Upper lobe of left lung (tissue), 6 donors: ENCODE data around the gene ADK. TPM values are rescaled to one million over a fixed set of nuclear protein-coding genes. Genes with fewer than 3 reads are reported as not detected.

Experiments used
- ATAC-seq, 2 donors: fragments of 200-7000 bp; cut with Tn5 transposase; one replicate each; pipeline ENCODE4 v1.9.1; 2022; ENCODE audit warnings: mild to moderate bottlenecking in 2 of 2, moderate library complexity in 2 of 2; ENCODE audit not compliant: low FRiP score in 2 of 2
- DNase-seq, 2 donors: peaks; one replicate each; pipeline ENCODE4 v3.0.0-alpha.2; 2019 to 2020
- H3K27ac ChIP-seq, 4 donors: fragments of 200-600 bp; sonication (generic); one replicate each; pipeline ENCODE4 v1.5.1; 2016 to 2019
- H3K27me3 ChIP-seq, 4 donors: fragments of 200-600 bp; sonication (generic); one replicate each; pipeline ENCODE4 v1.5.1; 2017 to 2019
- H3K36me3 ChIP-seq, 4 donors: fragments of 200-600 bp; sonication (generic); one replicate each; pipeline ENCODE4 v1.5.1; 2016 to 2019
- H3K4me1 ChIP-seq, 4 donors: fragments of 200-600 bp; sonication (generic); one replicate each; pipeline ENCODE4 v1.5.1; 2018 to 2019
- H3K4me3 ChIP-seq, 4 donors: fragments of 200-600 bp; sonication (generic); one replicate each; pipeline ENCODE4 v1.5.1; 2017 to 2019; ENCODE audit warnings: mild to moderate bottlenecking in 2 of 4, moderate library complexity in 1 of 4
- H3K9me3 ChIP-seq, 4 donors: fragments of 200-600 bp; sonication (generic); one replicate each; pipeline ENCODE4 v1.5.1; 2018 to 2019
- EP300 ChIP-seq, 4 donors: sonication (generic); formaldehyde crosslinking; IDR thresholded peaks; one replicate each; pipeline ENCODE4 v1.5.1; 2017; ENCODE audit warnings: antibody characterized with exemption in 4 of 4, control low read depth in 2 of 4
- POLR2A ChIP-seq, 4 donors: fragments of 450-650 bp; IDR thresholded peaks; one replicate each; pipeline ENCODE4 v1.5.1; 2016 to 2017; ENCODE audit warnings: antibody characterized with exemption in 4 of 4, mild to moderate bottlenecking in 2 of 4
- POLR2AphosphoS5 ChIP-seq, 2 donors: sonication (generic); formaldehyde crosslinking; IDR thresholded peaks; one replicate each; pipeline ENCODE4 v1.5.1; 2017; ENCODE audit warnings: antibody characterized with exemption in 2 of 2
- WGBS, 2 donors: methylation state at CpG; one replicate each; pipeline ENCODE4 v1.1.5; 2017 to 2018; 5-methylcytosine and 5-hydroxymethylcytosine counted together
- total RNA-seq, 6 donors: library from RNA; depleted of rRNA in 4 of 6; stranded (reverse); fragments of >200 nt in 4 of 6; gene quantifications; one replicate each; pipeline versions ENCODE4 v1.1.0 to v1.2.1, GENCODE V29; 2016 to 2021
- TF ChIP-seq, protein P1 (sequence below), 6 experiments: fragments of 450-650 bp in 4 of 6; fragments of 200-600 bp in 2 of 6; sonication (generic) in 2 of 6; IDR thresholded peaks; one replicate each; pipeline ENCODE4 v1.5.1; 2016 to 2019; ENCODE audit warnings: antibody characterized with exemption in 6 of 6
- donor health status: DM: no; HTN: no; CAD: no; lungs with moderate emphysema.
- donor health status: DM: no; HTN: yes; CAD: no; lungs with severe emphysema.

Gene ADK
- total RNA-seq, 6 donors from 2014 or later = 27.9 to 123 (median 48.1) TPM

- peaks cover 0 to 3% (median 0%) of the 10 kb centered on the region in 4 donors for H3K4me1 ChIP-seq
- no peaks in the 10 kb centered on the region for H3K36me3 ChIP-seq
- ATAC-seq = no peak
- 26 to 32% methylated on average over 1 of the region's 1 CpG for WGBS, 2 donors
- no peaks in the 10 kb centered on the region for H3K27me3 ChIP-seq
- TF ChIP-seq POLR2AphosphoS5 (IDR thresholded peaks at IDR 0.05) (no peak), EP300 (IDR thresholded peaks at IDR 0.05) (no peak), POLR2A (IDR thresholded peaks at IDR 0.05) (no peak)
- TF ChIP-seq, protein P1, sequence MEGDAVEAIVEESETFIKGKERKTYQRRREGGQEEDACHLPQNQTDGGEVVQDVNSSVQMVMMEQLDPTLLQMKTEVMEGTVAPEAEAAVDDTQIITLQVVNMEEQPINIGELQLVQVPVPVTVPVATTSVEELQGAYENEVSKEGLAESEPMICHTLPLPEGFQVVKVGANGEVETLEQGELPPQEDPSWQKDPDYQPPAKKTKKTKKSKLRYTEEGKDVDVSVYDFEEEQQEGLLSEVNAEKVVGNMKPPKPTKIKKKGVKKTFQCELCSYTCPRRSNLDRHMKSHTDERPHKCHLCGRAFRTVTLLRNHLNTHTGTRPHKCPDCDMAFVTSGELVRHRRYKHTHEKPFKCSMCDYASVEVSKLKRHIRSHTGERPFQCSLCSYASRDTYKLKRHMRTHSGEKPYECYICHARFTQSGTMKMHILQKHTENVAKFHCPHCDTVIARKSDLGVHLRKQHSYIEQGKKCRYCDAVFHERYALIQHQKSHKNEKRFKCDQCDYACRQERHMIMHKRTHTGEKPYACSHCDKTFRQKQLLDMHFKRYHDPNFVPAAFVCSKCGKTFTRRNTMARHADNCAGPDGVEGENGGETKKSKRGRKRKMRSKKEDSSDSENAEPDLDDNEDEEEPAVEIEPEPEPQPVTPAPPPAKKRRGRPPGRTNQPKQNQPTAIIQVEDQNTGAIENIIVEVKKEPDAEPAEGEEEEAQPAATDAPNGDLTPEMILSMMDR (IDR thresholded peaks at IDR 0.05) = no peak
- no peak for DNase-seq
- H3K9me3 ChIP-seq = no peaks in the 10 kb centered on the region
- H3K4me3 ChIP-seq = no peak overlapping the region
- no peak overlapping the region for H3K27ac ChIP-seq
These were observed 282.0 kb downstream of the ADK start for GRCh38 chr10:74432841-74433594.

- no peaks in the 10 kb centered on the region for H3K27me3 ChIP-seq
- TF ChIP-seq EP300 (IDR thresholded peaks at IDR 0.05) (no peak), POLR2A (IDR thresholded peaks at IDR 0.05) (no peak)
- H3K27ac ChIP-seq = no peak overlapping the region
- H3K4me3 ChIP-seq = no peak overlapping the region
- H3K36me3 ChIP-seq = no peaks in the 10 kb centered on the region
- no peak for ATAC-seq
- 81 to 85% methylated on average over 1 of the region's 1 CpG for WGBS, 2 donors
- peaks cover 0 to 3% (median 1%) of the 10 kb centered on the region in 4 donors for H3K4me1 ChIP-seq
- no peaks in the 10 kb centered on the region for H3K9me3 ChIP-seq
- no peak for DNase-seq
These were observed 282.6 kb downstream of the ADK start for GRCh38 chr10:74433595-74433956.

- no peak for TF ChIP-seq POLR2A (IDR thresholded peaks at IDR 0.05)
- TF ChIP-seq POLR2AphosphoS5 (IDR thresholded peaks at IDR 0.05) = no peak
- TF ChIP-seq, protein P1 (IDR thresholded peaks at IDR 0.05) = no peak
- no peak for TF ChIP-seq EP300 (IDR thresholded peaks at IDR 0.05)
- ATAC-seq (no peak), DNase-seq (no peak)
- H3K9me3 ChIP-seq = no peaks in the 10 kb centered on the region
- no peak overlapping the region for H3K27ac ChIP-seq
- WGBS, 2 donors = 84 to 93% methylated on average over 1 of the region's 1 CpG
- no peaks in the 10 kb centered on the region for H3K27me3 ChIP-seq
- no peak overlapping the region for H3K4me3 ChIP-seq
- H3K4me1 ChIP-seq = peaks cover 0 to 7% (median 4%) of the 10 kb centered on the region in 4 donors
- H3K36me3 ChIP-seq = no peaks in the 10 kb centered on the region
These were observed 283.0 kb downstream of the ADK start for GRCh38 chr10:74433993-74434392.

- no peaks in the 10 kb centered on the region for H3K27me3 ChIP-seq
- H3K4me3 ChIP-seq = no peak overlapping the region
- 86 to 100% methylated on average over 1 of the region's 1 CpG for WGBS, 2 donors
- H3K9me3 ChIP-seq = no peaks in the 10 kb centered on the region
- no peak overlapping the region for H3K27ac ChIP-seq
- ATAC-seq = no peak
- peaks cover 0 to 10% (median 6%) of the 10 kb centered on the region in 4 donors for H3K4me1 ChIP-seq
- TF ChIP-seq POLR2A (IDR thresholded peaks at IDR 0.05) (no peak), POLR2AphosphoS5 (IDR thresholded peaks at IDR 0.05) (no peak), EP300 (IDR thresholded peaks at IDR 0.05) (no peak)
- TF ChIP-seq, protein P1 (IDR thresholded peaks at IDR 0.05) = no peak
- no peak for DNase-seq
- H3K36me3 ChIP-seq = no peaks in the 10 kb centered on the region
These were observed 283.5 kb downstream of the ADK start for GRCh38 chr10:74434547-74434946.

GRCh38 chr10:74436523-74437170 lies 285.6 kb downstream of the ADK start:
- no peaks in the 10 kb centered on the region for H3K36me3 ChIP-seq
- H3K9me3 ChIP-seq = no peaks in the 10 kb centered on the region
- H3K4me1 ChIP-seq = peaks cover 0 to 10% (median 7%) of the 10 kb centered on the region in 4 donors
- 93% methylated on average over 3 of the region's 3 CpGs for WGBS, 2 donors
- no peak overlapping the region for H3K4me3 ChIP-seq
- H3K27me3 ChIP-seq = no peaks in the 10 kb centered on the region
- TF ChIP-seq EP300 (IDR thresholded peaks at IDR 0.05) (no peak), POLR2AphosphoS5 (IDR thresholded peaks at IDR 0.05) (no peak), POLR2A (IDR thresholded peaks at IDR 0.05) (no peak)
- TF ChIP-seq, protein P1 (IDR thresholded peaks at IDR 0.05) = no peak
- H3K27ac ChIP-seq = no peak overlapping the region
- ATAC-seq (no peak), DNase-seq (no peak)
